Nephron progenitor cell (in vitro differentiated cells): ENCODE measurements around the gene SLC12A6.

ENCODE experiments used
- DNase-seq: peaks from one replicate; pipeline ENCODE4 v3.0.0; 2021
- H3K27ac Mint-ChIP-seq: 2 replicates; pipeline ENCODE4 v1.8.0; 2021; ENCODE audit warnings: mild to moderate bottlenecking, moderate library complexity, mixed read lengths
- H3K27me3 Mint-ChIP-seq: 2 replicates; pipeline ENCODE4 v1.8.0; 2021; ENCODE audit warnings: mild to moderate bottlenecking, low read depth, mixed read lengths; ENCODE audit not compliant: poor library complexity
- H3K36me3 Mint-ChIP-seq: 2 replicates; pipeline ENCODE4 v1.8.0; 2021; ENCODE audit warnings: low read depth, mixed read lengths
- H3K4me1 Mint-ChIP-seq: 2 replicates; pipeline ENCODE4 v1.8.0; 2021; ENCODE audit warnings: mixed read lengths
- H3K4me3 Mint-ChIP-seq: 2 replicates; pipeline ENCODE4 v1.8.0; 2021; ENCODE audit warnings: mild to moderate bottlenecking, moderate library complexity, mixed read lengths
- H3K9me3 Mint-ChIP-seq: 2 replicates; pipeline ENCODE4 v1.8.0; 2021; ENCODE audit warnings: mild to moderate bottlenecking, moderate library complexity, mixed read lengths
- CTCF ChIP-seq: fragments of 200-600 bp; sonication (generic); IDR thresholded peaks from 2 replicates; pipeline ENCODE4 v1.5.0; 2021; ENCODE audit warnings: antibody characterized with exemption

Gene SLC12A6

GRCh38 chr15:34182942-34183341, 154.6 kb downstream of the SLC12A6 start:
- DNase-seq: no peak
- Mint-ChIP-seq H3K4me3 (no peak overlapping the region), H3K27me3 (no peaks in the 10 kb centered on the region), H3K4me1 (no peaks in the 10 kb centered on the region), H3K27ac (no peak overlapping the region), H3K36me3 (peaks cover 65% of the 10 kb centered on the region), H3K9me3 (peaks cover 44% of the 10 kb centered on the region)
- no peak for TF ChIP-seq CTCF
